Measurements from ENCODE around the gene MAGOHB. TPM values are rescaled to one million over a fixed set of nuclear protein-coding genes. Genes with fewer than 3 reads are reported as not detected.
A peak's percentile ranks its signal among the peaks of the same experiment; 100 is the strongest.

The MAGOHB gene
- total and polyA plus RNA-seq, 4 donors, result 19.3 to 39.7 (median 23.1) TPM

GRCh38 chr12:10638728-10639127 lies 25.3 kb upstream of the MAGOHB start:
- Histone ChIP-seq H3K9me3 (ENCODE audit: control insufficient read depth in 4 of 4, insufficient read depth in 3 of 4, low read length in 3 of 4) (no peaks in the 10 kb centered on the region), H3K4me3 (no peak overlapping the region), H3K9ac (ENCODE audit: insufficient read depth in 1 of 2, low read length in 2 of 2) (no peak overlapping the region), H3K36me3 (ENCODE audit: control insufficient read depth in 4 of 4, insufficient read depth in 4 of 4, low read length in 4 of 4) (no peaks in the 10 kb centered on the region), H3K4me1 (ENCODE audit: control insufficient read depth in 5 of 5, insufficient read depth in 5 of 5, low read length in 5 of 5) (no peaks in the 10 kb centered on the region), H3K27ac (ENCODE audit: low read depth in 1 of 2, low read length in 1 of 2) (no peak overlapping the region), H3K27me3 (ENCODE audit: control insufficient read depth in 3 of 3, insufficient read depth in 3 of 3, low read length in 2 of 3) (no peaks in the 10 kb centered on the region)
- 96 to 100% methylated on average over 1 of the region's 1 CpG for WGBS, 2 donors
- DNase-seq, result no peak
- TF ChIP-seq CTCF (IDR thresholded peaks at IDR 0.05; ENCODE audit: control extremely low read depth, extremely low read depth), result no peak
- ATAC-seq (ENCODE audit: insufficient read depth, low FRiP score), result no peak

- no peak for TF ChIP-seq CTCF (IDR thresholded peaks at IDR 0.05; ENCODE audit: control extremely low read depth, extremely low read depth)
- Histone ChIP-seq H3K9ac (ENCODE audit: insufficient read depth in 1 of 2, low read length in 2 of 2) (no peak overlapping the region), H3K27me3 (ENCODE audit: control insufficient read depth in 3 of 3, insufficient read depth in 3 of 3, low read length in 2 of 3) (no peaks in the 10 kb centered on the region), H3K36me3 (ENCODE audit: control insufficient read depth in 4 of 4, insufficient read depth in 4 of 4, low read length in 4 of 4) (no peaks in the 10 kb centered on the region), H3K9me3 (ENCODE audit: control insufficient read depth in 4 of 4, insufficient read depth in 3 of 4, low read length in 3 of 4) (no peaks in the 10 kb centered on the region), H3K27ac (ENCODE audit: low read depth in 1 of 2, low read length in 1 of 2) (no peak overlapping the region), H3K4me3 (no peak overlapping the region), H3K4me1 (ENCODE audit: control insufficient read depth in 5 of 5, insufficient read depth in 5 of 5, low read length in 5 of 5) (no peaks in the 10 kb centered on the region)
- peak in 2 of 3 donors; percentile 4 to 41 for DNase-seq
- no peak for ATAC-seq (ENCODE audit: insufficient read depth, low FRiP score)
- 65 to 68% methylated on average over 6 of the region's 6 CpGs for WGBS, 2 donors
Measured at GRCh38 chr12:10636611-10637010, 23.2 kb upstream of the MAGOHB start.

GRCh38 chr12:10636124-10636523 lies 22.7 kb upstream of the MAGOHB start:
- no peaks in the 10 kb centered on the region for H3K27me3 ChIP-seq (ENCODE audit: control insufficient read depth in 3 of 3, insufficient read depth in 3 of 3, low read length in 2 of 3)
- ATAC-seq (ENCODE audit: insufficient read depth, low FRiP score) (no peak), DNase-seq (no peak)
- WGBS, 2 donors, result 80 to 90% methylated on average over 3 of the region's 3 CpGs
- H3K9me3 ChIP-seq (ENCODE audit: control insufficient read depth in 4 of 4, insufficient read depth in 3 of 4, low read length in 3 of 4), result no peaks in the 10 kb centered on the region
- H3K27ac ChIP-seq (ENCODE audit: low read depth in 1 of 2, low read length in 1 of 2), result no peak overlapping the region
- H3K4me1 ChIP-seq (ENCODE audit: control insufficient read depth in 5 of 5, insufficient read depth in 5 of 5, low read length in 5 of 5), result no peaks in the 10 kb centered on the region
- no peak overlapping the region for H3K4me3 ChIP-seq
- no peaks in the 10 kb centered on the region for H3K36me3 ChIP-seq (ENCODE audit: control insufficient read depth in 4 of 4, insufficient read depth in 4 of 4, low read length in 4 of 4)
- no peak overlapping the region for H3K9ac ChIP-seq (ENCODE audit: insufficient read depth in 1 of 2, low read length in 2 of 2)
- TF ChIP-seq CTCF (IDR thresholded peaks at IDR 0.05; ENCODE audit: control extremely low read depth, extremely low read depth), result no peak

- ATAC-seq (ENCODE audit: insufficient read depth, low FRiP score), result no peak
- H3K27me3 ChIP-seq (ENCODE audit: control insufficient read depth in 3 of 3, insufficient read depth in 3 of 3, low read length in 2 of 3), result no peaks in the 10 kb centered on the region
- WGBS, 2 donors, result 64 to 69% methylated on average over 2 of the region's 2 CpGs
Measured at GRCh38 chr12:10635306-10635705, 21.9 kb upstream of the MAGOHB start.

More at GRCh38 chr12:10635306-10635705, 21.9 kb upstream of the MAGOHB start:
- Histone ChIP-seq H3K9ac (ENCODE audit: insufficient read depth in 1 of 2, low read length in 2 of 2) (no peak overlapping the region), H3K4me3 (no peak overlapping the region), H3K27ac (ENCODE audit: low read depth in 1 of 2, low read length in 1 of 2) (no peak overlapping the region), H3K4me1 (ENCODE audit: control insufficient read depth in 5 of 5, insufficient read depth in 5 of 5, low read length in 5 of 5) (no peaks in the 10 kb centered on the region), H3K36me3 (ENCODE audit: control insufficient read depth in 4 of 4, insufficient read depth in 4 of 4, low read length in 4 of 4) (no peaks in the 10 kb centered on the region), H3K9me3 (ENCODE audit: control insufficient read depth in 4 of 4, insufficient read depth in 3 of 4, low read length in 3 of 4) (no peaks in the 10 kb centered on the region)
- no peak for TF ChIP-seq CTCF (IDR thresholded peaks at IDR 0.05; ENCODE audit: control extremely low read depth, extremely low read depth)
- no peak for DNase-seq

All from lung (tissue), 12 donors.